Tibial artery (tissue), 4 donors: ENCODE measurements around the gene VAPB.

Source experiments
- DNase-seq, 2 donors: peaks; one replicate each; pipeline ENCODE4 v3.0.0-alpha.2; 2019
- H3K27ac ChIP-seq, 2 donors: fragments of 200-600 bp; sonication (generic) in 1 of 2; 1 replicate in 1 of 2; 2 replicates in 1 of 2; pipeline ENCODE4 v1.5.1; 2018 to 2019; ENCODE audit warnings: mild to moderate bottlenecking in 1 of 2
- H3K27me3 ChIP-seq, 2 donors: fragments of 200-600 bp; sonication (generic) in 1 of 2; one replicate each; pipeline versions ENCODE4 v1.5.1 to v1.6.0; 2016 to 2019
- H3K36me3 ChIP-seq, 3 donors: fragments of 200-600 bp; sonication (generic) in 2 of 3; one replicate each; pipeline ENCODE4 v1.5.1; 2016 to 2019; ENCODE audit warnings: mild to moderate bottlenecking in 2 of 3
- H3K4me1 ChIP-seq, 4 donors: fragments of 200-600 bp; sonication (generic) in 2 of 4; 1 replicate in 3 of 4; 2 replicates in 1 of 4; pipeline ENCODE4 v1.5.1; 2016 to 2019
- H3K4me3 ChIP-seq, 2 donors: fragments of 200-600 bp; sonication (generic) in 1 of 2; 1 replicate in 1 of 2; 2 replicates in 1 of 2; pipeline ENCODE4 v1.5.1; 2018 to 2019; ENCODE audit warnings: mild to moderate bottlenecking in 2 of 2
- H3K9me3 ChIP-seq, 3 donors: fragments of 200-600 bp; sonication (generic) in 1 of 3; one replicate each; pipeline ENCODE4 v1.5.1; 2016 to 2019
- CTCF ChIP-seq, 2 experiments: fragments of 200-600 bp in 1 of 2; fragments of 450-650 bp in 1 of 2; IDR thresholded peaks; one replicate each; pipeline ENCODE4 v1.5.1; 2017 to 2019; ENCODE audit warnings: antibody characterized with exemption in 2 of 2, mild to moderate bottlenecking in 1 of 2, moderate library complexity in 1 of 2
- intact Hi-C: fragments of 100-400 bp; cut with DNase I; formaldehyde crosslinking; loops from one replicate; pipeline ENCODE4 v1.15.0; 2023; ENCODE audit warnings: low total_unique reads

VAPB gene

GRCh38 chr20:58388882-58389323 lies at the start of gene VAPB:
Gene VAPB (plus strand): TSS chr20:58389229. CDS start chr20:58389460, 231 bp downstream.
- no peaks in the 10 kb centered on the region for H3K36me3 ChIP-seq
- intact Hi-C loops: no loop called here
- peak; percentile 88 to 97 for DNase-seq
- H3K4me1 ChIP-seq: peaks cover 0 to 40% (median 23%) of the 10 kb centered on the region in 4 donors
- H3K27me3 ChIP-seq: peaks cover 0 to 5% of the 10 kb centered on the region in 2 donors
- no peaks in the 10 kb centered on the region for H3K9me3 ChIP-seq
- TF ChIP-seq CTCF (IDR thresholded peaks at IDR 0.05): no peak
- peak within 1 kb of the TSS; percentile 86 to 88 for H3K4me3 ChIP-seq
- H3K27ac ChIP-seq: peak within 1 kb of the TSS; percentile 92 to 93

- Histone ChIP-seq H3K9me3 (no peaks in the 10 kb centered on the region), H3K4me1 (peaks cover 0 to 5% (median 3%) of the 10 kb centered on the region in 4 donors), H3K27ac (no peak overlapping the region), H3K4me3 (no peak overlapping the region), H3K36me3 (peaks cover 0 to 12% (median 10%) of the 10 kb centered on the region in 3 donors), H3K27me3 (no peaks in the 10 kb centered on the region)
- intact Hi-C loops: no loop called here
- no peak for DNase-seq
- TF ChIP-seq CTCF (IDR thresholded peaks at IDR 0.05): no peak
These were observed 49.3 kb upstream of the VAPB start for GRCh38 chr20:58339741-58340140.

GRCh38 chr20:58340151-58340550 lies 48.9 kb upstream of the VAPB start:
- DNase-seq: no peak
- Histone ChIP-seq H3K36me3 (peaks cover 0 to 16% (median 14%) of the 10 kb centered on the region in 3 donors), H3K27me3 (no peaks in the 10 kb centered on the region), H3K4me3 (no peak overlapping the region), H3K27ac (no peak overlapping the region), H3K4me1 (peaks cover 0 to 5% (median 3%) of the 10 kb centered on the region in 4 donors), H3K9me3 (no peaks in the 10 kb centered on the region)
- intact Hi-C loops: no loop called here
- TF ChIP-seq CTCF (IDR thresholded peaks at IDR 0.05): no peak

- no peak for TF ChIP-seq CTCF (IDR thresholded peaks at IDR 0.05)
- DNase-seq: no peak
- H3K4me3 ChIP-seq: no peak overlapping the region
- H3K36me3 ChIP-seq: peaks cover 7 to 23% (median 22%) of the 10 kb centered on the region in 3 donors
- peaks cover 0 to 5% (median 3%) of the 10 kb centered on the region in 4 donors for H3K4me1 ChIP-seq
- no peaks in the 10 kb centered on the region for H3K27me3 ChIP-seq
- no peaks in the 10 kb centered on the region for H3K9me3 ChIP-seq
- H3K27ac ChIP-seq: no peak overlapping the region
- intact Hi-C loops: no loop called here
These were observed 48.2 kb upstream of the VAPB start for GRCh38 chr20:58340853-58341252.

GRCh38 chr20:58342104-58342945 lies 46.7 kb upstream of the VAPB start:
- no peak for TF ChIP-seq CTCF (IDR thresholded peaks at IDR 0.05)
- Histone ChIP-seq H3K27ac (no peak overlapping the region), H3K27me3 (no peaks in the 10 kb centered on the region), H3K4me3 (no peak overlapping the region), H3K9me3 (no peaks in the 10 kb centered on the region), H3K4me1 (peaks cover 0 to 5% (median 3%) of the 10 kb centered on the region in 4 donors), H3K36me3 (peaks cover 13 to 32% (median 30%) of the 10 kb centered on the region in 3 donors)
- intact Hi-C loops: no loop called here
- no peak for DNase-seq
